Right ventricle myocardium inferior (tissue), 1 donor: Measurements from ENCODE around the gene CACNA1E. TPM values are rescaled to one million over a fixed set of nuclear protein-coding genes. Genes with fewer than 3 reads are reported as not detected.
A peak's percentile ranks its signal among the peaks of the same experiment; 100 is the strongest.

Source experiments
- ATAC-seq: fragments of 200-7000 bp; cut with Tn5 transposase; one replicate; pipeline ENCODE4 v1.9.1; 2020; ENCODE audit warnings: mild to moderate bottlenecking, moderate library complexity
- DNase-seq: peaks from one replicate; pipeline ENCODE4 v3.0.0; 2021; ENCODE audit errors: missing footprints
- intact Hi-C: fragments of 100-400 bp; cut with DNase I; formaldehyde crosslinking; loops from one replicate; pipeline ENCODE4 v1.11.0; 2022
- total RNA-seq: library from RNA; stranded (reverse); fragmentation: NEBNext Ultra II Directional; extraction: Animal tissue kit (Norgen Biotek cat#: 25700); gene quantifications from one replicate; pipeline ENCODE4 v1.2.1, GENCODE V29; 2021
- donor health status: DM: no; HTN: yes; CAD: no; lungs with severe emphysema.

CACNA1E gene
- total RNA-seq, 1 donor from 2014 or later, result 3.7 TPM

- intact Hi-C loops, result no loop called here
- ATAC-seq (no peak), DNase-seq (peak; percentile 66)
Measured at GRCh38 chr1:181482001-181482430, 1.3 kb upstream of the CACNA1E start.

GRCh38 chr1:181482521-181483284 lies 614 bp upstream of the CACNA1E start:
- intact Hi-C loops, result no loop called here
- ATAC-seq (peak; percentile 10), DNase-seq (peak; percentile 90)

GRCh38 chr1:181484821-181485220 lies 1.5 kb downstream of the CACNA1E start:
- intact Hi-C loops, result no loop called here
- DNase-seq (no peak), ATAC-seq (no peak)

- ATAC-seq, result no peak
- DNase-seq, result peak; percentile 75
- intact Hi-C loops, result no loop called here
Measured at GRCh38 chr1:181485287-181486097, 2.2 kb downstream of the CACNA1E start.

DNA sequence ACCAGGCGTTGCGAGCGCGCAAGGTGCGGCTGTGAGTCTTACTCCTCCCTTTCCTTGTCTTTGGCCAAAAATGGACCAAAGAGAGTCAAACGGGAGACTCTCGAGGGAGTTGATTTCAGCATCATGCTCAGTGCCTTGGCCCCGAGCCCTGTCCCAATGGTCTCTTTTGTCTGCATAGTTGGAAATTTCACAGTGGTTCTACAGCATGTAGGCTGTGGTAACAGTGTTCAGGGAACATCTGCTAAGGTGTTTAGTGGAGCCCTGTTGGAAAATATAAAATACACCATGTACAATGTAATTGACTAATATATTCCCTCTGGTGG lies 2.7 kb downstream of the CACNA1E start:
- no peak for ATAC-seq
- intact Hi-C loops, result no loop called here

GRCh38 chr1:181488866-181489265 lies 5.5 kb downstream of the CACNA1E start:
- intact Hi-C loops, result no loop called here
- ATAC-seq, result no peak
- DNase-seq, result no peak

More for the DNA sequence above, 2.7 kb downstream of the CACNA1E start:
- no peak for DNase-seq

GRCh38 chr1:181490276-181490675 lies 7.0 kb downstream of the CACNA1E start:
- DNase-seq, result no peak
- ATAC-seq, result no peak
- intact Hi-C loops, result no loop called here

DNA sequence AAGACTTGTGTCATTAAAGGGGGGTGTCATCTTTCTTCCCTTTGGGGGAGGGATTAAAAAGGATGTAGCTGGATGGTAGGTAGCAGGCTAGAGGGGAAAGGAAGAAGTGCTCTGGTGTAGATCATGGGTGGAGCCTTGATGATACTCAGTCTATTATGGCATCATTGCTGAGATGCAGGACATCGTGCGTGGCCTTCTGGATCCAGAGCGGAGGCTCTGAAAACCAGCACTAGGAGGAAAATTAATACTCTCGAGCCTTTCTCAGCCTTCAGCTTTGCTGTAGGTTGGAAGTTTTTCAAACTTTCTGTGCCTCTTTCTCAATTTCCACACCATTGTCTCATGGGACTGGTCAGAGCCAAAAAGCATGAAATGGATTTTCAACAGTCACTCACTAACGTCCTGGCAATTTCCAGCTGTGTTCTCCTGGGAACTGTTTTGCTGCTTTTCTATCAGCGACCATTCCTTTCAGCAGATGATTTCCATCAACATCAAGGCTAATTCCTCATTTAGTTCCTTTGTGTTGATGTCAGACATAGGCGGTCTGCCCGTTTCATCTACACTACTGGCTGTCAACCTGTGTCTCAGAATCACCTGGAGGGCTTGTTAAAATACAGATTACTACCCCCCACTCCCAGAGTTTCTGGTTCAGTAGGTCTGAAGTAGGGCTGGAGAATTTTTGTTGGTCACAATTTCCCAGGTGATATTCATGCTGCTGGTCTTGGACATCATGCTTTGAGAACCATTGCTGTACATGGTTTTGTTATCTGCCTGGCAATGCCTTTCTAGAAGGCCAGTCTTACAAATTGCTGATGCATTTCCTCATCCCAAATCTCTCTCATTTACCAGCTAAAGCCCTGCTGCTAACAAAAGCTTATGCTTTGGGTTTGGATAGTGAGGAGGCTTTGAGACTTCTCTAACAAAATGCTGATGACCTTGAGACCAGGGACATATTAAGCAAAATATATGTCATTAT lies 7.7 kb downstream of the CACNA1E start:
- intact Hi-C loops, result no loop called here
- ATAC-seq (peak; percentile 90), DNase-seq (no peak)

DNA sequence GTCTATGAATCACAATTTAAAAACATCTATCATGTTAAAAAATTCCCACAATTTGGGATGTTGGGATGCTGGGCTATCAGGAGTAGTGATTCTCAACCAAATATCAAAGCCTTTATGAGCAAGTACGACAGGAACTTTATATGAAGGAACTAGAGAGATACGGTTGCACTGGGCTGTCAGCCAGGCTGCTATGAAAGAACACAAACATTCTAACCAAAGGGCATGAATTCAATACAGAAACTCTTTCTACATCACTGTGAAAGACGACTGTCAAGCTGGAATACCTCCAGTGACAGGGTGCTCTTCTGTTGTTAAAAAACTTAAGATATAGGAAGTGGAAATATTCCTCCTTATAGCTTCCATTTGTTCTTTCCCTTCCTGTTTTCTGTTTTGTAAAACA lies 9.8 kb downstream of the CACNA1E start:
- intact Hi-C loops, result no loop called here
- DNase-seq (no peak), ATAC-seq (no peak)

- DNase-seq, result no peak
- intact Hi-C loops, result no loop called here
- no peak for ATAC-seq
Measured at GRCh38 chr1:181493885-181494284, 10.6 kb downstream of the CACNA1E start.

DNA sequence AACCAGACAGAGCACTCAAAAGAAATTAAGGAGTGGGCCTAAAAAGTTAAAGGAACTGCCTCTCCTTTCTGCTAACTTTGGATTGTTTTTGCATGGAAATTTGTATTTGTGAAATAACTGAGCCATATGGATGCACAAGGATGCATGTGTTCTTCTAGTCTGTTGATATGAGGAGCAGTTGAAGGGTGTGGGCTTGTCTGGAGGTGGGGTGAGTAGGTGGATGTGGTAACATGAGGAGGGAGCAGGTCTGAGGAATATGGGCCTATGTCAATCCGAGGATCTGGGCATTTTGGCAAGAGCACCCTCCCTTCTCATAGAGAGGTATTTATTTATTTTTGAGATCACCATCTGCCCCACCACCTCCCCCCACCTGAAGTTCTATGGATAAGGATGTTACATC lies 13.4 kb downstream of the CACNA1E start:
- intact Hi-C loops, result no loop called here
- no peak for ATAC-seq
- no peak for DNase-seq

DNA sequence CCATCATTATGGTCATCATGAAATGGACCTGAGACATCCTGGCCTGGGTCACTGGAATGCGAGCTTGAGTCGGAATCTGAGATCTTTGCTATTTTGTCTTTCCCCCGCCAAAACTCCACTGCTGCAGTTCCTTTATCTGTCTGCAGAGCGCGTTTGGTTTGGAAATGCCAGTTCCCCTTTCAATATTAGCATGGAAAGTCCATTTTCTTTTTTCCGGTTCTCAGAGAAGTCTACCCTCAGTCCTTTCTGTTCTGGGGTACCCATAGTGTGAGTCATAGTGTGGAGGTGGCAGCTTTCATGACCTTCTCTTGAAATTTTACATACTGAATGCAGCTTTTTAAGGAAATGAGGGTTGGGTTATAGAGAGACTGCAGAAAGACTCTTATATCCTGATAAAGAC lies 14.6 kb downstream of the CACNA1E start:
- intact Hi-C loops, result no loop called here
- ATAC-seq (no peak), DNase-seq (no peak)

GRCh38 chr1:181499825-181500224 lies 16.5 kb downstream of the CACNA1E start:
- DNase-seq (no peak), ATAC-seq (no peak)
- intact Hi-C loops, result no loop called here

GRCh38 chr1:181500636-181501035 lies 17.3 kb downstream of the CACNA1E start:
- no peak for ATAC-seq
- intact Hi-C loops, result no loop called here
- no peak for DNase-seq

DNA sequence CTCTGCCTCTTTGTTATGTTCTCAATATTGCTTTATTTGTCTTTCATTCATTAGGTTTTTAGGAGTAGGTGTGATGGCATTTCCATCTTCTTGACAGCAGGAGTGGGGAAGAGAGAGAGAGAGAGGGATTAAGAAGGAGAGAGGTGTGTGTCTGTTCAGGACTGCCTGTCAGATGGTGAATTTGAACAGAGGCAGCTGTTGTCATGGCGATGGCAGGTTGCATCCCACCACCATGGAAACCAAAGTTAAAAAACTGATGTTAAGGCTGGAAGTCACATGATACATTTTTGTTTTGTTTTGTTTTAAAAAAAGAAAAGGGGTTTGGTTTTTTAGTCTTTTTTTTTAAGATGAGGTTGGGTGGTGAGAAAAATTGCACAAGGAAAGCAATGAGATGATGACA lies 18.3 kb downstream of the CACNA1E start:
- DNase-seq (no peak), ATAC-seq (no peak)
- intact Hi-C loops, result no loop called here

GRCh38 chr1:181503171-181503810 lies 20.0 kb downstream of the CACNA1E start:
- intact Hi-C loops, result no loop called here
- DNase-seq (no peak), ATAC-seq (peak; percentile 62)

DNA sequence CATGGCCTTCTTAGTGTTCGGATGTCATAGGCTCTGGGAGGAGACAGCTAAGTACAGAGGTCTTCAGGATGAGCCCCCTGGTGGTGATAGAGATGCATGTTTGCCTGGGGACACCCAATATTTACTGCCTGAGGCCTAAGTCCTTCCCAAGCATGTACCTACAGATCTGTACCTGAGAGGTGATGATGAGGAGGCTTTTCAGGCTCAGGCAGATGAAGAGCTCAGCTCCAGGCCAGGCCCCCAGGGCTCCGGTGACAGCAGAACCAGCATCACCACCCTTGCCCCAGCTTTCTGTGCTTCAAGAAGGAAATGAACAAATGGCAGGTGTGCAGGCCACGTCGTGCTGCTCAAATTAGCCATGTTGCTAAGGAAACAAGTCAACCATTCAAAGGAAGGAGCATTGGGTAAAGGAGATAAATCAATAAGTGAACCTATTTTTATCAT lies 21.1 kb downstream of the CACNA1E start:
- no peak for DNase-seq
- ATAC-seq, result no peak
- intact Hi-C loops, result no loop called here

DNA sequence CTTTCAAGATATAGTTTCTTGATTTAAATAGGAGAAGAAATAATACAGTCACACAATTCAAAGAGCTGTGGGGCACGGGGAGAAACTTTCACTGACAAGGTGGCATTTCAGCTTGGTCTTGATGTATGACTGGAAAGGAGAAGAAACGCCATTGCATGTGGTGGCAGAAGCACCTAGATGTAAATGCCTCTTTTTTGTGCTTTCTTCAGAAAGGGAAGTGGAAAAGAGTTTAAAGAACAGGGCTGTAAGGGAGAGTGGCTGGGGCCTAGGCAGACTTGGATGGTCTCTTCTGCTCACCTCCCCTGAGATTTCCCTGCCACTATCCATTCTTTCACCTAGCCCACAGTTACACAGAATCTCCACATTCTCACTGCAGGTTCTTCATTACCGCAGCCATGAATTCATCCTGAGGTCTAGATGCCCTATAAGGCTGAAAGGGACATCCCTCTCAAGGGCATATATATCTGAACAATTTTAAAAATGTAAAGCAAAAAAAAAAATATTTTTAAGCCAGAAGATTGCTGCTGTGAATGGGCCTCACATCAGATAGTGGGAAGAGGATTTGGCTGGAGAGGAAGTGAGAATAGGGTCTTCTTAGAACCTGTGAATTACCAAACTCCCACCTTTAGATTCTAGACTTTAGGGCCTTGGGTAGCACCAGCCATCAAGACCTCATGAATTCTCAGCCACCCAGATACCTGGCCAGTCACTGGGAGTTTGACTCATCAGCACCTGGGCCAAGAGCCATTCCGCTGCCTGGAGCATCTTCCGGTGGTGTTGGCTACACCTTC lies 23.4 kb downstream of the CACNA1E start:
- intact Hi-C loops, result no loop called here

More for the DNA sequence above, 23.4 kb downstream of the CACNA1E start:
- ATAC-seq (no peak), DNase-seq (no peak)
